Measurements from ENCODE around the gene CDH13. TPM values are rescaled to one million over a fixed set of nuclear protein-coding genes. Genes with fewer than 3 reads are reported as not detected.

The CDH13 gene
- total and polyA plus RNA-seq, 10 of the 15 experiments (the other 5 are each of a cell fraction or from before 2014, with no cell fraction given), result under 0.01 to 0.05 TPM; not detected in 8

DNA sequence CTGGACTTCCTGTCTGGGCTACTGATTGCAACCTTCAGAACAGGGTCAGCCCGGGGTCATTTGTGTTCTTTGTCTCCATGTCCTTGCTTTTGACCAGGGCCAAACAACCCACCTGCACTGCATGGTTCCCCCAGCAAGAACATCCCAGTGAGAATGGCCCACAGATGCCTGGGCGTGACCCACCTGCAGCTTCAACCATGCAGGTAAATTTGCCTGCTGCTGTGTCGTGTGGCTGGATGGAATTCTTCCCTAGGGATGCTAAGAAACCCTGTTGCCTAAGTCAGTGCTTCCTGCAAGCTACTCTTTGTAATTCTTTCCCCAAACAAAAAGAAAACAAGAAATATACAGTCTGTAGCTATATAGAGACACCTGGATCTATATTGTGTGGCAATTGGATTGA, 12.5 kb downstream of the CDH13 start (continued):
- TF ChIP-seq HDGF (IDR thresholded peaks at IDR 0.05), result no peak
- TF ChIP-seq SRF (IDR thresholded peaks at IDR 0.05; ENCODE audit: low read depth in 2 of 2, low read length in 2 of 2), result no peak

DNA sequence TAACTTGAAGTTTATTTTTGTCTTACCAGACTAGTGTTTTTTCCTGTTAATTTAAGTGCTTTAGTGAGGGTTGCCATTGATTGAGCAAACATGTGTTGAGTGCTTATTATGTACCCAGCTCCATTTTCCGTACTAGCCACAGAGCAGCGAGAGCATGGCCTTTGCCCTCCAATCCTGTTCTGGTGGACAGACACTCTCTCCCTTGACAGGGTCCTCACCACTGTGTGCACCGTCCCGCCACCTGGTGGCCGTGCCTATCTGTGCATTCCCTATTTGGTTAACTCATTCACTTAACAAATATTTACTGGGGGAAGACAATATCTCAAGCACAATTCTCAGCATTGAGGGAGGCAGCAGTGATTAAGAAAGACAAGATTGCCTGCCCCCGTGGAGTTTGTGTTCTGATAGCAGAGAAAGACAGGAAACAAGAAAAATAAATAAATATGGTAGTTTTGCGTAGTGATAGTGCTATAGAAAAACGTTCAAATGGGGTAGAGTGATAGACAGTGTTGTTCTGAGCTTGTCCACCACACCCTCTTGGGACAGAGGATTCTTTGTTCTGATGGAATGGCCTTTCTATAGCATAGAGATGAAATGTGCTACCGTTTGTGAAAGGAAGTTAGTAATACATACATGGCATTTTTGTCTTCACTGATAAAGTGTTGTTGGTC, 13.0 kb downstream of the CDH13 start:
- FAIRE-seq (peak; percentile 47), DNase-seq (ENCODE audit: low read depth, low spot score) (no peak), ATAC-seq (peak; percentile 78)
- ChIA-PET POLR2A (no interaction called here), CTCF (interaction anchor here (0.7 to 10.1 kb wide), 12 partner anchors 9 to 376 kb away, joined by 3 to 131 read pairs (median 4); no protein-coding TSS in a partner anchor), RAD21 (ENCODE audit: unreplicated experiment) (interaction anchor here (0.5 to 2.0 kb wide), 5 partner anchors 9 to 75 kb away, joined by 3 to 7 read pairs (median 5); no protein-coding TSS in a partner anchor), SMC1A (ENCODE audit: uncharacterized antibody, unreplicated experiment) (interaction anchor here (1.0 to 7.8 kb wide), 6 partner anchors 9 to 72 kb away, joined by 3 to 63 read pairs (median 5); no protein-coding TSS in a partner anchor)
- Histone ChIP-seq H4K20me1 (ENCODE audit: control insufficient read depth, insufficient read depth) (no peaks in the 10 kb centered on the region), H3K4me1 (ENCODE audit: control insufficient read depth, insufficient read depth, low read length) (0 out of 2 replicates have a peak, but pooled peaks cover 2% of the 10 kb centered on the region), H3K4me2 (ENCODE audit: control insufficient read depth, insufficient read depth) (no peak overlapping the region), H3K27me3 (replicated peaks in 1 of 2; ENCODE audit: control insufficient read depth in 2 of 2, insufficient read depth in 2 of 2, low read length in 1 of 2) (no peaks in the 10 kb centered on the region), H2AFZ (ENCODE audit: control insufficient read depth, low read depth, low read length) (no peak overlapping the region), H3K4me3 (no peak overlapping the region), H3K9me3 (replicated peaks; ENCODE audit: control insufficient read depth, insufficient read depth, low read length) (no peaks in the 10 kb centered on the region), H3K27ac (ENCODE audit: control insufficient read depth, insufficient read depth) (no peak overlapping the region), H3K36me3 (ENCODE audit: control insufficient read depth in 2 of 2, insufficient read depth in 2 of 2, low read length in 1 of 2) (no peaks in the 10 kb centered on the region), H3K79me2 (ENCODE audit: control insufficient read depth, insufficient read depth, low read length) (no peaks in the 10 kb centered on the region), H3K9ac (ENCODE audit: control insufficient read depth, insufficient read depth, low read length) (no peak overlapping the region)
- in situ Hi-C loops (cut with MboI) (no loop called here), intact Hi-C loops (cut with micrococcal nuclease; ENCODE audit: unreplicated experiment) (loop anchor here (1.0 to 10.0 kb wide), 5 partner anchors 15 to 575 kb away; no protein-coding TSS in a partner anchor)
- 21% methylated on average over 9 of the region's 9 CpGs for WGBS (ENCODE audit: insufficient coverage, insufficient replicate concordance, low lambda C conversion rate, missing lambda C conversion rate)
- TF ChIP-seq, protein P1, sequence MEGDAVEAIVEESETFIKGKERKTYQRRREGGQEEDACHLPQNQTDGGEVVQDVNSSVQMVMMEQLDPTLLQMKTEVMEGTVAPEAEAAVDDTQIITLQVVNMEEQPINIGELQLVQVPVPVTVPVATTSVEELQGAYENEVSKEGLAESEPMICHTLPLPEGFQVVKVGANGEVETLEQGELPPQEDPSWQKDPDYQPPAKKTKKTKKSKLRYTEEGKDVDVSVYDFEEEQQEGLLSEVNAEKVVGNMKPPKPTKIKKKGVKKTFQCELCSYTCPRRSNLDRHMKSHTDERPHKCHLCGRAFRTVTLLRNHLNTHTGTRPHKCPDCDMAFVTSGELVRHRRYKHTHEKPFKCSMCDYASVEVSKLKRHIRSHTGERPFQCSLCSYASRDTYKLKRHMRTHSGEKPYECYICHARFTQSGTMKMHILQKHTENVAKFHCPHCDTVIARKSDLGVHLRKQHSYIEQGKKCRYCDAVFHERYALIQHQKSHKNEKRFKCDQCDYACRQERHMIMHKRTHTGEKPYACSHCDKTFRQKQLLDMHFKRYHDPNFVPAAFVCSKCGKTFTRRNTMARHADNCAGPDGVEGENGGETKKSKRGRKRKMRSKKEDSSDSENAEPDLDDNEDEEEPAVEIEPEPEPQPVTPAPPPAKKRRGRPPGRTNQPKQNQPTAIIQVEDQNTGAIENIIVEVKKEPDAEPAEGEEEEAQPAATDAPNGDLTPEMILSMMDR (IDR thresholded peaks at IDR 0.05 in 2 of 3, conservative IDR thresholded peaks at IDR 0.05 in 1 of 3; ENCODE audit: control insufficient read depth in 2 of 3, extremely low read depth in 1 of 3, insufficient read depth in 1 of 3, low read depth in 3 of 3, low read length in 3 of 3), result peak; percentile 77 to 90 (median 88)
- TF ChIP-seq RUNX3 (IDR thresholded peaks at IDR 0.05; ENCODE audit: low read length) (peak; percentile 26; the same call in 1 of the 2 replicates), RAD21 (IDR thresholded peaks at IDR 0.05; ENCODE audit: insufficient read depth, low read depth, low read length) (peak; percentile 62), YY1 (IDR thresholded peaks at IDR 0.05; ENCODE audit: low read depth, low read length) (0 out of 2 replicates have a peak, but pooled peaks have one; percentile 32), CHD1 (IDR thresholded peaks at IDR 0.05; ENCODE audit: low read depth, low read length) (no peak), NR2F1 (conservative IDR thresholded peaks at IDR 0.05) (no peak), SMC3 (IDR thresholded peaks at IDR 0.05; ENCODE audit: borderline replicate concordance, low read length) (peak; percentile 70; the same call in 1 of the 2 replicates), BRCA1 (IDR thresholded peaks at IDR 0.05; ENCODE audit: low read depth, low read length) (no peak), POU2F2 (IDR thresholded peaks at IDR 0.05; ENCODE audit: borderline replicate concordance, low read depth, low read length) (0 out of 3 replicates have a peak, but pooled peaks have one; percentile 45)
- BruUV-seq (replicated peaks), result no TSS peak
